Measurements from ENCODE around the gene SARS1. TPM values are rescaled to one million over a fixed set of nuclear protein-coding genes. Genes with fewer than 3 reads are reported as not detected.

Gene SARS1
- total RNA-seq, 4 donors from 2014 or later, result 164 to 264 (median 200) TPM

GRCh38 chr1:109225711-109226445 is 12.2 kb downstream of the SARS1 start:
- no peak for DNase-seq
- Histone ChIP-seq H3K4me1 (no peaks in the 10 kb centered on the region), H3K9me3 (no peaks in the 10 kb centered on the region), H3K36me3 (peaks cover 25 to 29% of the 10 kb centered on the region in 2 donors), H3K4me3 (replicated peaks in 1 of 3) (no peak overlapping the region), H3K27me3 (no peaks in the 10 kb centered on the region), H3K27ac (no peak overlapping the region)
- intact Hi-C loops (cut with DNase I), result no loop called here
- TF ChIP-seq, protein P1, sequence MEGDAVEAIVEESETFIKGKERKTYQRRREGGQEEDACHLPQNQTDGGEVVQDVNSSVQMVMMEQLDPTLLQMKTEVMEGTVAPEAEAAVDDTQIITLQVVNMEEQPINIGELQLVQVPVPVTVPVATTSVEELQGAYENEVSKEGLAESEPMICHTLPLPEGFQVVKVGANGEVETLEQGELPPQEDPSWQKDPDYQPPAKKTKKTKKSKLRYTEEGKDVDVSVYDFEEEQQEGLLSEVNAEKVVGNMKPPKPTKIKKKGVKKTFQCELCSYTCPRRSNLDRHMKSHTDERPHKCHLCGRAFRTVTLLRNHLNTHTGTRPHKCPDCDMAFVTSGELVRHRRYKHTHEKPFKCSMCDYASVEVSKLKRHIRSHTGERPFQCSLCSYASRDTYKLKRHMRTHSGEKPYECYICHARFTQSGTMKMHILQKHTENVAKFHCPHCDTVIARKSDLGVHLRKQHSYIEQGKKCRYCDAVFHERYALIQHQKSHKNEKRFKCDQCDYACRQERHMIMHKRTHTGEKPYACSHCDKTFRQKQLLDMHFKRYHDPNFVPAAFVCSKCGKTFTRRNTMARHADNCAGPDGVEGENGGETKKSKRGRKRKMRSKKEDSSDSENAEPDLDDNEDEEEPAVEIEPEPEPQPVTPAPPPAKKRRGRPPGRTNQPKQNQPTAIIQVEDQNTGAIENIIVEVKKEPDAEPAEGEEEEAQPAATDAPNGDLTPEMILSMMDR (IDR thresholded peaks at IDR 0.05), result no peak
- TF ChIP-seq POLR2A (IDR thresholded peaks at IDR 0.05), result no peak
- 97% methylated on average over 5 of the region's 5 CpGs for WGBS, 2 donors

DNA sequence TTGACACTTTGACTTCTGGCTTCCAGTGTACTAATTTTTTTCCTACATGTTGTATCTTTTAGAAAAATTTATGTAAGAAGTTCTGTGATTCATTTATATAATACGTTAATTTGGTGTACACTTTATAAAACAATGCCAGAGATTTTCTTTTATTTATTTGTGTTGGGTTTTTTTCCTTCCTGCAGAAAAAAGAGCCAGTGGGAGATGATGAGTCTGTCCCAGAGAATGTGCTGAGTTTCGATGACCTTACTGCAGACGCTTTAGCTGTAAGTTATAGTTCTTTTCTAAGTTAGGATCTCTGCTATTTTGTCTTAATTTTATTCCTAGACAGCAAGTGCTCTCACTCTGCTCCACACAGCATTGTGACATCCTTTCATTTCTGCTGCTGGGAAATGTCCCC is 14.4 kb downstream of the SARS1 start:
- DNase-seq, result no peak
- no peaks in the 10 kb centered on the region for H3K27me3 ChIP-seq
- H3K27ac ChIP-seq, result no peak overlapping the region
- H3K36me3 ChIP-seq, result peaks cover 45 to 51% of the 10 kb centered on the region in 2 donors
- H3K9me3 ChIP-seq, result no peaks in the 10 kb centered on the region
- WGBS, 2 donors, result 90 to 93% methylated on average over 3 of the region's 3 CpGs
- intact Hi-C loops (cut with DNase I), result no loop called here
- no peak overlapping the region for H3K4me3 ChIP-seq (replicated peaks in 1 of 3)
- H3K4me1 ChIP-seq, result no peaks in the 10 kb centered on the region
- TF ChIP-seq POLR2A (IDR thresholded peaks at IDR 0.05), result no peak
- TF ChIP-seq, protein P1 (IDR thresholded peaks at IDR 0.05), result no peak

- H3K9me3 ChIP-seq, result no peaks in the 10 kb centered on the region
- no peak overlapping the region for H3K27ac ChIP-seq
- H3K36me3 ChIP-seq, result peaks cover 53 to 61% of the 10 kb centered on the region in 2 donors
- no peaks in the 10 kb centered on the region for H3K4me1 ChIP-seq
- DNase-seq, result no peak
- intact Hi-C loops (cut with DNase I), result no loop called here
- H3K27me3 ChIP-seq, result no peaks in the 10 kb centered on the region
- no peak for TF ChIP-seq POLR2A (IDR thresholded peaks at IDR 0.05)
- TF ChIP-seq, protein P1 (IDR thresholded peaks at IDR 0.05), result no peak
- WGBS, 2 donors, result 76 to 82% methylated on average over 13 of the region's 13 CpGs
- H3K4me3 ChIP-seq (replicated peaks in 1 of 3), result no peak overlapping the region
These were observed 15.9 kb downstream of the SARS1 start for GRCh38 chr1:109229531-109230127.

GRCh38 chr1:109231066-109231465 is 17.3 kb downstream of the SARS1 start:
- Histone ChIP-seq H3K27ac (no peak overlapping the region), H3K36me3 (peaks cover 67 to 74% of the 10 kb centered on the region in 2 donors), H3K9me3 (no peaks in the 10 kb centered on the region), H3K27me3 (no peaks in the 10 kb centered on the region), H3K4me1 (no peaks in the 10 kb centered on the region), H3K4me3 (replicated peaks in 1 of 3) (no peak overlapping the region)
- intact Hi-C loops (cut with DNase I), result no loop called here
- TF ChIP-seq POLR2A (IDR thresholded peaks at IDR 0.05), result no peak
- TF ChIP-seq, protein P1 (IDR thresholded peaks at IDR 0.05), result no peak
- no peak for DNase-seq
- 86 to 90% methylated on average over 3 of the region's 3 CpGs for WGBS, 2 donors

- no peak overlapping the region for H3K27ac ChIP-seq
- WGBS, 2 donors, result 98% methylated on average over 7 of the region's 7 CpGs
- no peaks in the 10 kb centered on the region for H3K9me3 ChIP-seq
- no peak overlapping the region for H3K4me3 ChIP-seq (replicated peaks in 1 of 3)
- peaks cover 0 to 2% of the 10 kb centered on the region in 2 donors for H3K4me1 ChIP-seq
- no peak for TF ChIP-seq POLR2A (IDR thresholded peaks at IDR 0.05)
- TF ChIP-seq, protein P1 (IDR thresholded peaks at IDR 0.05), result no peak
- peaks cover 74 to 83% of the 10 kb centered on the region in 2 donors for H3K36me3 ChIP-seq
- no peak for DNase-seq
- no peaks in the 10 kb centered on the region for H3K27me3 ChIP-seq
- intact Hi-C loops (cut with DNase I), result no loop called here
These were observed 21.4 kb downstream of the SARS1 start for GRCh38 chr1:109235137-109235536.

Measured in thyroid gland (tissue), 4 donors.